Endometrium (tissue), 2 donors: ENCODE results near the gene RIPOR3.
"Not testable (repeated sequence)": the region's sequence is repeated elsewhere in the genome, so short reads cannot be mapped to it uniquely, and the experiment has no call there.

ENCODE experiments used
- FAIRE-seq: peaks from 2 replicates; lab custom pipeline; 2012; peaks lifted over from hg19 to GRCh38; lab: Jason Lieb, UNC
- donor health status: control.
- donor health status: control.

RIPOR3 gene

DNA sequence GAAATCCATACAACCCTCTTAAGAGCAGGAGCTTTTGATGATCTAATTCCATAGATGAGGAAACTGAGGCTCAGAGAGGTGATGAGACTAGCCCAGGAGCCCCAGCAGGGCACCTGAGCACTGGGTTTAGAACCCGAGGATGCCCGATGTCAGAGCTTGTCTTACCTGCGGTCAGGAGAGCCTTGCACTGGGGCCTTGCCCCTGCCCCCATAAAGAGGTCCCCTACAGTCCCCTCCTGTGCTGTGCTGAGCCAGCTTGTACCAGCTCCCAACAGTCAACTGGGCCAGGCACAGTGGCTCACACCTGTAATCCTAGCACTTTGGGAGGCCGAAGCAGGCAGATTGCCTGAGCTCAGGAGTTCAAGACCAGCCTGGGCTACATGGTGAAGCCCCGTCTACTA lies 58.6 kb downstream of the RIPOR3 start:
- no peak for FAIRE-seq

DNA sequence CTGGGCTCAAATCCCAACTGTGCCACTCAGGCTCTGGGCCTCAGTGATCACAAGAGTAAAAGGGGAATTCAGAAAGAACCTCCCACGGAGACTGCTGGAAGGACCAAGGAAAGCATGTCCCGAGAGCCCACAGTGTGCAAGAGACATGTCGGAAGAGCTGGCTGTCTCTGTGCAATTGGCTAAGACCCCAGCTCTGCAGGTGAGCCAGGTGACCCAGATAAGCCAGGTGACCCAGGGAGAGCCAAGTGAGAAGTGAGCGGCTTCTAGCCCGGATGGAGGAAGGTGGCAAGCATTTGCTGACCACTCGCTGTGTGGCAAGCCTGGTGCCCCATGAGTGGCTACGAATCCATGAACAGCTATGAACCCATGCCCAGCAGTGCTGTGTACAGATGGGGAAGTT lies 59.1 kb downstream of the RIPOR3 start:
- FAIRE-seq = no peak

DNA sequence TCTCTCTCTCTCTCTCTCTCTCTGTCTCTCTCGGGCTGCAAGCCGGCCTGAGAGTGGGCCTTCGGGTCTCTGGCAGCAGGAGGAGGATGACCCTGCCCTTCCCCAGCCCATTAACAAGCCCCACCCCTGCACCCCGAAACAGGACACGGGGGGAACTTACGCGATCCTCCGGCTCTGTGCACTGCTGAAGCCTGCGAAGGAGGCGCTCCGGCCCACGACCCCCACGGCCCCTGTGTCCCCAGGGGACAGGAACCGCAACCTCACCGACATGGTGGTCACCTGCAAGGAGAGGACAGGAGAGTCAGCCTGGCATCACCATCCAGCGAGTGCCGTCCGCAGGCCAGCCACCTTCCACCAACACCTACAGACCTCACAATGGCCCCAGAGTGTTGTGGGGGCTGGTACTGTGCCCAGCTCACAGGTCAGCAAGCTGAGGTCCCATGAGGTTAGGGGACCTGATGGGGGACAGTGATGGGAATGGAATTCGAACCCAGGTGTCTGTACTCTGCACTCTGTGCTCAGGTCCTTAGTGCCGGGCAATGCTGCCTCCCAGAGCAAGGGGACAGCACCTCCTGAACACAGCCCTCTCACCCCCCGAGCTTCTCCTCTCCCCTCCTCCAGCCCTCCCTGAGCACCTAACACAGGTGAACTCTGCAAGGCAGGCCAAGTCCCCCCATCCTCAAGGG lies 60.6 kb downstream of the RIPOR3 start:
- FAIRE-seq = no peak

DNA sequence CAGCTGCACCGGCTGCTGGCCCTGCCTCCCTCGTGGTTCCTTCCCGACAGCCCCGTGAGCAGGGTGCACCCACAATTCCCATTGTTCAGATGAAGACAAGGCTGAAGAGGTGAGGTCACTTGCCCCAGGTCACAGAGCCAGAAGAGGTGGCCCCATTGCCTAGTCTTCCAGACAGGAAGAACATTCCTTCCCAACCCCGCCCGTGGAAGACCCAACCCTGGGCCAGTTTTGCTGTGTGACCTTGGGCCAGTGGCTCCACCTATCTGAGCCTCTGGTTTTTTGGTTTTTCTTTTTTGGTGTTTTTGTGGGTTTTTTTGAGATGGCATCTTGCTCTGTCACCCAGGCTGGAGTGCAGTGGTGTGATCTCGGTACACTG lies 61.7 kb downstream of the RIPOR3 start:
- no peak for FAIRE-seq

DNA sequence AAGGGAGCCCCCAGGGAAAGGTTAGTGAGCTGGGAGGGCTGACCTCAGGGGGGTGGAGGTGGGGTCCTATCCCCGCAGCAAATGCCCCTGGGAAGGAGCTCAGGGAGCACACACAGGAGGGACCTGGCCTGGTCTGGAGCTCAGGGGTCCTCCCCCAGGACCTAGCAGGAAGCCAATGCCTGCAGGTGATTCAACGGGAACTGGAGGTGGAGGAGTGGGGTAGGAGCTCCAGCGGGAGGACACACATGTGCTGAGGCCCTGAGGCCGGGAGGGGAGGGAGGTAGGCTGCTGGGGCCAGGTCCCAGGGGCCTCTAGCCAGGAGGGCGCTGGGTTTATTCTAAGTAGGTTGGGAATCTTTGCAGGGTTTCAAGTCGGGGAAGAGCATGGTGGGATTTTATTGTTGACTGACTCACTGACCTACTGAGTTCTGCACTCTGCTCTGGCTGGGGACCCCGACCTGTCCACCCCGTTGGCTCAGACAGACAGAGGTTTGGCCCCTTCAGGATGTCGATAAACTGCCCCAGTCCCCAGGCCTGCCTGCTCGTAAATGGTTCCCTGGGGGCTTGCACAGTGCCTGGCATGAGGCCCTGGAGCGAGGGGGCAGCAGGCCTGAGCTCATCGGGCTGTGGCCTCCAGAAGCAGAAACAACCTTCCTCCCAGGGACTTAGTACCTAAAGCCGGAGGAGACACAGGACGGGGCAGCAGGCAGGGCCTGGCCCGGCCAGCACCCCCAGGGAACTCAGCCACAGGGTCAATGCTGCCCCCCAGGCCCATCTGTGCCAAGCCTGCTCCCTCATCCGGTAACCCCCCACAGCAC lies 62.3 kb downstream of the RIPOR3 start:
- no peak for FAIRE-seq

DNA sequence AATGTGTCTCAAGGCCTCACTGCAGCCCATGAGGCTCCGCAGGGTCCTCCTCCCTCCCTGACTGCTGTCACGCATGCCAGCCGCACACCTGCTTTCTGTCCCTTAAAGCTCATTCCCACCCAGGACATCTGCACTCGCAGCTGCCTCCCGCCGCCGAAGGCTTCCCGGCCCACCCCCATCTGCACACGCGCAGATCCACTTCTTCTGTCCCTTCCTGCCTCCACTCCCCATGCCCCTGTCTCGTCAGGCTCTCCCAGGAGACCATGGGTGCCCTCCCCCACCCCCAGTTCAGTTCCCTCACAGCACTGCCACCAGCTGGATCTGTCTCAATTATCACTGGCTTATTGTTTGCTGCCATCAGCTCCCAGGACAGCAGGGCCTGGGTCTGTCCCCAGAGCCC lies 63.0 kb downstream of the RIPOR3 start:
- FAIRE-seq = no peak

DNA sequence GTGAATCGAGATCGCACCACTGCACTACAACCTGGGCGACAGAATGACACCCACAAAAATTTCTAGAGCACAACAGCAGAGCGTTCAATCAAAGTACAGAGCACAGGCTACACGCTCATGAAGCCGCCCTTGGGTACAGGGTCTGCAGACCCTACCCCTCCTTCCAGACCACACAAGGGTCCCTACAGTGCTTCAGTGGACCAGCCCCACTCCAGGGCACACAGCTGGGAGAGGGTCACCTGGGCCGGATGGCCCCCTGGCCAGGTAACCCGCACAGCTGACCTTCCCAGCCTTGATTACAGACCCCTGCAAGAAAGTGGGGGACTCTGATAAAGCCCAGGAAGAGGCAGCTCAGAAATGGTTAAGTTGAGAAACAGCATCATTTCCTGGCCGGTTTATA lies 63.6 kb downstream of the RIPOR3 start:
- no peak for FAIRE-seq

DNA sequence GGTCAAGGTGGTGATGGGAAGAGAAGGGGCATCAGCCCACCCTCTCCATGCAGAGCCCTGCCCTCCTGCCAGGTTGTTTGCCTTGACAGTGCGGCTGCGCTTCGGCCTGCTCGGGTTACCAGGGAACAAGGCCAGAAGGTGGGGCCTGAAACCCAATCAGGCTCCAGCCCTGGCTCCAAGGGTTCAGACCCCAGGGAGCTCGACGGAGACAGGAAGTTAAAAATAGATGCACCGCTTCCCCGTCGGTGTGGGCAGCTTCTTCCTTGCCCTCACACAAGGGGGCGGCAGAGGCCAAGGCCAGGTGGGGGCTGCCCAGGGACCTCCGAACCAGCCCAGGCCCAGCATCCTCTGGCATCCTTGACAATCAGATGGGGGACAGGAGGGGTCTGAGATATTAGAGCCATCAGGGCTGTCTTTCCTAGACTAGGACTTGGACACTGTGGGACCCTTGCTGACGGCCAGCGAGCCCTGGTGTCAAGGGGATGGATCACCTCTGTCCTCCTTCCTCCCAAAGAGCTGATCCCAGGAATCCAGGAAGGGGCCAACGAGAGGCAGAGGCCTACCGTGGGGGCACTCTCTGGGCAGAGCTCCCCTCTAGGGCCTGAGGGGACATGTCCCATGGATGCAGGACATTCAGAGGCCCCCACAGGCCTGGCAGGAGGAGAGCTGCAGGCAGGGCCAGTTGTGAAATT lies 65.2 kb downstream of the RIPOR3 start:
- no peak for FAIRE-seq

DNA sequence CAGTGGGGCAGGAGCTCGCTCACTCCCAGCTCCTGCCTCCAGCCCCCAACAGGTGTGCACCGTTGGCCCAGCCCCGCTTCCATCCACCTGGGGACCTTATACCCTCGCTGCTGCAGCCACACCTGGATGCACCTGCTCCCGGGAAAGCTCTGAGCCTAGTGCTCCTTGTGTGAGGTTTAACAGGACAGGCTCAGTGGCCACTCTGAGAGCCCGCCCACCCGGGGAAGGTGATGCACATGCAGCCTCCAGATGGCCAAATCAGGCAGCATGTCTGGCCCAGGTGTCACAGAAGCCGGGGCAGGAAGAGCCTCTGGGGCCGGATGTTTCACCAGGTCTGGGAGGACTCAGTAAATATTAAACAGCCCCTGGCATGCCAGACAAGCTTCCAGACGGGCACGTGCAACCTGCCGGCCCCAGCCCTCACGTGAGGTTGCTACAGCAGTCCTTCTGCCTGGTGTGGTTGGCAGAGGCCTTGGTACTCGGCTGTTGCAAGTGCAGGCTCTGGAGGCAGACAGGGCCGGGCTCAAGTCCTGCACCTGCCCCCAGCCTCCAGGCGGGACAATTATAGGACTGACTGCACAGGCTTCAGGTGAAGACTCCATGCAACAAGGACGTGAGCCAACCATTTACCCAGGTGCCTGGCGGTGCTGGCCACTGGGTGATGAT lies 66.9 kb downstream of the RIPOR3 start:
- no peak for FAIRE-seq

DNA sequence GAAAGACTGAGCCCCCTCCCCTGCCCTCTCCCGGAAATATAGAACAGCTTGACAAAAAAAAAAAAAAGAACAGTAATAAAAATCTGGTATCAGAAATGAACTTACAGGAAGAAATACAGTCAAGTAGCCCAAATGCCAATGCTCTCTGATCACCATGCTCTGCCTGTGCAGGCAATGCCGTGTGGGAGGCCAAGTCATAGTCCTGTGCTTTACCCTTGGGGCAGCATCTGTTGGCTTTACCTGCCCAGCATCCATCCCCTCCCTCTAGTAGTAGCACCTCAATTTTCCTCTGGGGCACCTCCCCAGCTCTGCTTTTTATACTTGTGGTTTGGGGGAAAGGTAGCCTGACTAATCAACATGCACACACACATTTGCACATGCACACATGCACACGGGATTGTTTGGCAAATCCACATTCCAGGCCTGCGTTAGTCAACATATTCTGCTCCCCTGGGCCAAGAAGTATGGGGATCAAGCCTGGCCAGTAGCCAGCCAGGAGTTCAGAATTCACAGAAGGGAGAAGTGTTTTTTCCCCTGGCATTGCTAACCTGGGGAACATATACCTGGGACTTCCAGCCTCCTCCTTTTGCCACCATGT lies 70.2 kb downstream of the RIPOR3 start:
- no peak for FAIRE-seq

DNA sequence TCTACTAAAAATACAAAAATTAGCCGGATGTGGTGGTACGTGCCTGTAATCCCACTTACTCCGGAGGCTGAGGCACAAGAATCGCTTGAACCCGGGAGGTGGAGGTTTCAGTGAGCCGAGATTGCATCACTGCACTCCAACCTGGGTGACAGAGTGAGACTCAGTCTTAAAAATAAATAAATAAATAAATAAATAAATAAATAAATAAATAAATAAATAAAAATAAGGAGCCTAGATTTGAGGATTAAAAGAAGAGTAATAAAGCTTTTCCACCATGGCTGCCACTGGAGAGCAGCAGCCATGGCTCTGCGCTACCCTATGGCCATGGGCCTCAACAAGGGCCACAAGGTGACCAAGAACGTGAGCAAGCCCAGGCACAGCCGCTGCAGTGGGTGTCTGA lies 70.9 kb downstream of the RIPOR3 start:
- FAIRE-seq = not testable (repeated sequence)

DNA sequence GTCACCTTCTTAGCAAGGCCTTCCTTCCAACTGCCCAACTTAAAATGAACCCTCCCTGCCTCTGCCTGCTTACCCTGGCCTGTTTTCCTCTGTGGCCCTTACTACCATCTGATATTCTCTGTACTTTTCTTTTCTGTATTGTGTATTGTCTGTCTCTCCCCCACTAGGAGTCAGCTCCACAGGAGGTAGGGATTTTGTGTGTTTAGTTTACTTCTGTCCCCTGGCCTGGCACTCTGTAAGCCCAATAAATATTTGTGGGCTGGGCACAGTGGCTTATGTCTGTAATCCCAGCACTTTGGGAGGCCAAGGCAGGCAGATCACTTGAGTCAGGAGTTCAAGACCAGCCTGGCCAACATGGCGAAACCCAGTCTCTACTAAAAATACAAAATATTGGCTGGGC lies 72.8 kb downstream of the RIPOR3 start:
- no peak for FAIRE-seq

DNA sequence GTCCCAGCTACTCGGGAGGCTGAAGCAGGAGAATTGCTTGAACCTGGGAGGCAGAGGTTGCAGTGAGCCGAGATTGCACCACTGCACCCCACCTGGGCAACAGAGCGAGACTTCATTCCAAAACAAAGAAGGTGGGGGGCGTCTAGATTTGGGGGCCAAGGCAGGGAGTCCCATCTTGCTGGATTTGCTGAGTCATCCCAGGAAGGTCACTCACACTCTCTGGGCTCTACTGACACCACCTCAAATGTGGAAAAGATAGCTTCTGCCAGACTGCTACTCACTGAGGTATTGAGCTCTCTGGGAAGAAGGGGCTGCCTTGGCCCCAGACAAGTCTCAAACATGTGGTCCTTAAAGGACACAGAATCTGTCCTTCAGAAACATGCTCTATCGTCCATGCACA lies 74.3 kb downstream of the RIPOR3 start:
- FAIRE-seq = no peak

DNA sequence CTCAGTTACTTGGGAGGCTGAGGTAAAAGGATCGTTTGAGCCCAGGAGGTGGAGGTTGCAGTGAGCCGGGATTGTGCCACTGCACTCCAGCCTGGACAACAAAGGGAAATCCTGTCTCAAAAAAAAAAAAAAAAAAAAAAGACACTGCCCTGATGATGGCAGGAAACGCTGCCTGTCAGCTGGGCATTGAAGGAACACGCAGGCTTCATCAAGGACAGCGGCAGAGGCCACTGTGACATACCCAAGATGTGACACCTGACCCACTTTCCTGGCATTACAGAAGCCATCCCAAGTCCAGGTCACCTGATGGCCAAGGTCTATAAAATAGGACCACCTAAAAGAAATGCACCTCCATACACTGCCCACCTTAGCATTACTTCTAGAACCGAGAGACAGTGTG lies 75.9 kb downstream of the RIPOR3 start:
- no peak for FAIRE-seq

DNA sequence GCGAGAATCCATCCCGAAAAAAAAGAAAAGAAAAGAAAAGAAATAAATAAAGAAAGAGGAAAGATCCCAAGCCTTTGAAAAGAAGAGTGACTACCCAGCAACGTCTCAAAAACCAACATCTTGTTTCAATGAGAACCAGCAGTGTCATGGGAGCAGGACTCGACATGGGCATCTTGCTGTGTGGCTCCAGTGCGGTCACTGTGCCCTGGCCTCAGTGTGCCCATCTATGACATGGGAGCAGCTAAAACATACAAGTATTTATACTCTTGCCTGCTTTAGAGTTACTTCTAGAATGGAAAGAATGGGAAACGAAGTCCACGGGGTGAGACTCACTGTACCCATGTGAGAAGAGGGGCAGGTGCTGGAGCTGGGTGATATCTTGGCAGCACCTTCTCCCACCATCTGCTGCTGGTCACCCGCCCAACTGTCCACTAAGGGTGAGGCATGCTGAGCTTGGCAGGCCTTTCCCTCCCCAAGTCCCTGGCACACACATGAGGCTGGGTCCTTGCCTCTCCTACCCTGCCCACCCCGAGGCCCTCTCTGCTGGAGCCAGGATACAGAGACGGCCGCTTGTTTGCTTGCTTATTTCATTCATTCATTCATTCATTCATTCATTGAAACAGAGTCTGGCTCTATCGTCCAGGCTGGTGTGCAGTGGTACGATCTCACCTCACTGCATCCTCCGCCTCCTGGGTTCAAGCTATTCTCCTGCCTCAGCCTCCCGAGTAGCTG lies 77.7 kb downstream of the RIPOR3 start:
- no peak for FAIRE-seq

DNA sequence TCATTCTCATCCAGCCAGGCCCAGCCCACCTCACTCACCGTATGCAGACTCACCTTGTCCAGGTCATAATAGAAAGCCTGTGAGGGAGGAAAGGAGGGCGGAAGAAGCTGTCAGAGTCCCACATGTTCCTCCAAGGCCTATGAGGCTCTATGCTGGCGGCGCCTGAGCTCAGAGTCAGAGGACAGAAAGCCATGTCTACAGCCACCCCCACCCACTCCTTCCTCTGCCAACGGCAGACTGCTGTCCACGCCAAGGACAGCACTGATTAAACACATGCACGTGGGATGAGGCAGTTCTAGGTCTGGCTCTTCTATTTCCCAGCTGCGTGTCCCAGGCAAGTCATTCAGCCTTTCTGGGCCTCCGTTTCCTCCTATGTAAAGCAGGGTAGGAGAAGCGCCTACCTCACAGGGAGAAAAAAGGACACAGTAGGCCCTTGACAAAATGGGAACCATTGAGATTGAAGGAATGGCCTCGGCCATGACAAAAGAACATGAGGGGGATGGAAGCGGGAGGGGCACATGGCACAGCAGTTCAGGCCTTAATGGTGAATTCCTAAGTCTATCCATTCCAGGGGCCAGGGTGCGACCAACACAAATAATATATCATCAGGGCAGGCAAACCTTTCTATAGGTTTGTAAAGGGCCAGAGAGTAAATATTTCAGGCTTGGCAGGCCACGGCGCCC lies 80.1 kb downstream of the RIPOR3 start:
- FAIRE-seq = no peak

DNA sequence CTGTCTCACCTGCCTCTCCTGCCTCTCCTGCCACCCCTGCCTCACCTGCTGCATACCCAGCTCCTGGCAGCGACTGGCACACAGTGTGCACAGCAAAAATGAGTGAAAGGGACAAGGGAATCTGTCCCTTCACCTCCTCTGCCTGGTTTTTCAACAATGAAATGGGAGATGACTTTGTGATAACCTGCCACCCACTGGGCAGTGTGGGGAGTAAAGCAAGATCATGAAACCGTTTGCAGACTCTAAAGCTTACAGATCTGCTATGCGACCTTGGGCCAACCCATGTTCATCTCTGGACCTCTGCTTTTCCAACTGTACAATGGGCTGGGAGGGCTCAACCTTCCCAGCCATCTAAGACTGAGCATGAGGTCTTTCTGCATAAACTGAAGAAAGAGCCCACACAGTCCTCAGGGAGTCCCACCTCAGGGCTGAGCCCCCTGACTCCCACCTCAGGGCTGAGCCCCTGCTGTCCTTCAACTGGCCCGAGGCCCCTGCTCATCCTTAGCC lies 81.1 kb downstream of the RIPOR3 start:
- FAIRE-seq = no peak

DNA sequence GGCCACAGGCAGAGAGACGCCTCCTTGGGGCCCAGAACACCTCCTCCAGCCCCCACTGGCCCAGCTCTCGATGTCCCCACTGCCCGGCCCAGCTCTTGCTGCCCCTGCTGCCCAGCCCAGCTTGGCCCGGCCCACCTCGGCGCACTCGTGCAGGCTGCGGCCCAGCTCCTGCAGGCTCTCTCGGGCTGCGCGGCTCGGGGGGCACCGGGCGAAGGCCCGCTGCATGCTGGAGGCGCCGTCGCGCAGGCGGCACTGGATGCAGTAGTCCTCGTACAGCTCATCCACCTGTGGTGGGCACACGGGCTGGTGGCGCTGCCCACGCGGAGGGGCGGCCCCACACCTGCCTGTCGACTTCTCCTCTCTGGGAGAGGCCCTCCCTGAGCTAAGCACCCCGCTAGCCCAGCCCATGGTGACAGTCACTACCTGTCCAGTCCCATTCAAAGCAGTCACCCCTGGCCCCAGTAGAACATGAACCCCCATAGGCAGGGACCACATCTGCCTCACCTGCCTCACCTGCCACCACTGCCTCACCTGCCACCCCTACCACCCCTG lies 81.8 kb downstream of the RIPOR3 start:
- no peak for FAIRE-seq

DNA sequence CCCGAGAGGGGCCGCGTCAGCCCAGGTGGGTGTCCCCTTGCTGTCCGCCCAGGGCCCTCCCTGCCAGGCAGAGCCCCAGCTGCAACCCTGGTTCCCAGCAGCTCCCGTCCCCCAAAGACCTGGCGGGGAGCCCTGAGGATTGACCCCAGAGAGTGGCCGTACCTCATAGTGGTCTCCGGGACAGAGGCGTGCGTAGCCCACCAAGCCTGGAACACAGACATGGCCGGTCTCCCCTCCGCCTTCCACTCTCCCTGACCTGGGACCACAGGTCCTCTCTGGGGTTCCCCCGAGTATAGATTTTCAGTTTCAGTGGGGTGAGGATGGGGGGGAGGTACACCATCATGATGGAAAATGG lies 82.6 kb downstream of the RIPOR3 start:
- FAIRE-seq = no peak
